ENCODE measurements around the gene CCDC137. TPM values are rescaled to one million over a fixed set of nuclear protein-coding genes. Genes with fewer than 3 reads are reported as not detected.

Gene CCDC137
- total and polyA plus RNA-seq, 2 donors (not counting 1 experiment from before 2014, with no cell fraction given), result 6.9 to 9.8 TPM

DNA sequence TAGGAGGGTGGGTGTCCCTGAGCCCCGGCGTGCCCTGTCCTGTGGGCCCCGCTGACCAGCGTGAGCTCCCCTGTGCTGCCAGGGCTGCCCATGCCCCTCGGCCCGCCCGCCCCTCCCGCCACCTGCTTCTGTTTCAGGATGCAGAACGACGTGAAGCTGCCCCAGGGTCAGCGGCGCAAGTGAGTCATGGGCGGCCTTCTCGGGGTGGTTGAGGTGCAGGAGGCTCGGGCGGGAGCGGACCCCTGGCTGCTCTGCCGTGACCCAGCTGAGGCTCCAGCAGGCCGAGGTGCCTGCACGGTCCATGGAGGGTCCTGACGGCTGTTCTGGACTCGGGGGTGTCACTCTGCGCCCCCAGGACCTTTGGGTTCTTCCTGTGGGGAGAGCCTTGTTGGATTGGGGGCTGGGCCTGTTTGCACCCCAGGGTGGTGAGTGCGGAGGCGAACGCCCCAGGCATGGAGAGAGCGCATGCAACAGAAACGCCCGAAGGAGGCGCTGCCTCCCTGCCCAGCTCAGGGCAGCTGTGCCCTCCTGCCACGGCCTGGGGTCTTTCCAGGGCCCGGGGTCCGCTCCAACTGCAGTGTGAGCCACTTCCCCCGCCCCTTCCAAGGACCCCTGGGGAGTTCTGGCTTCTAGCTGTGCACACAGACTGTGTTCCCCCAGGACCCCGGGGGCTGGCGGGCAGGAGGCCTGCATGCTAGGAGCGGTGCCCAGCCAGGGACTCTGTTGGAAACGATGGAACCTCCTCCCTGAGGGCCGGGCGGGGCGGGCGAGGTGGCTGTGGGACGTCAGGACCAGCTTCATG lies 49.5 kb downstream of the CCDC137 start:
- TF ChIP-seq EZH2 (IDR thresholded peaks at IDR 0.05; ENCODE audit: low read length, missing control alignments), result no peak
- TF ChIP-seq, protein P1, sequence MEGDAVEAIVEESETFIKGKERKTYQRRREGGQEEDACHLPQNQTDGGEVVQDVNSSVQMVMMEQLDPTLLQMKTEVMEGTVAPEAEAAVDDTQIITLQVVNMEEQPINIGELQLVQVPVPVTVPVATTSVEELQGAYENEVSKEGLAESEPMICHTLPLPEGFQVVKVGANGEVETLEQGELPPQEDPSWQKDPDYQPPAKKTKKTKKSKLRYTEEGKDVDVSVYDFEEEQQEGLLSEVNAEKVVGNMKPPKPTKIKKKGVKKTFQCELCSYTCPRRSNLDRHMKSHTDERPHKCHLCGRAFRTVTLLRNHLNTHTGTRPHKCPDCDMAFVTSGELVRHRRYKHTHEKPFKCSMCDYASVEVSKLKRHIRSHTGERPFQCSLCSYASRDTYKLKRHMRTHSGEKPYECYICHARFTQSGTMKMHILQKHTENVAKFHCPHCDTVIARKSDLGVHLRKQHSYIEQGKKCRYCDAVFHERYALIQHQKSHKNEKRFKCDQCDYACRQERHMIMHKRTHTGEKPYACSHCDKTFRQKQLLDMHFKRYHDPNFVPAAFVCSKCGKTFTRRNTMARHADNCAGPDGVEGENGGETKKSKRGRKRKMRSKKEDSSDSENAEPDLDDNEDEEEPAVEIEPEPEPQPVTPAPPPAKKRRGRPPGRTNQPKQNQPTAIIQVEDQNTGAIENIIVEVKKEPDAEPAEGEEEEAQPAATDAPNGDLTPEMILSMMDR (conservative IDR thresholded peaks at IDR 0.05 in 1 of 2, IDR thresholded peaks at IDR 0.05 in 1 of 2; ENCODE audit: low read depth in 1 of 2, low read length in 2 of 2), result no peak
- DNase-seq (ENCODE audit: low read depth in 2 of 2), result no peak
- H3K4me2 ChIP-seq (ENCODE audit: extremely low read depth, insufficient read depth, low read length), result no peak overlapping the region

DNA sequence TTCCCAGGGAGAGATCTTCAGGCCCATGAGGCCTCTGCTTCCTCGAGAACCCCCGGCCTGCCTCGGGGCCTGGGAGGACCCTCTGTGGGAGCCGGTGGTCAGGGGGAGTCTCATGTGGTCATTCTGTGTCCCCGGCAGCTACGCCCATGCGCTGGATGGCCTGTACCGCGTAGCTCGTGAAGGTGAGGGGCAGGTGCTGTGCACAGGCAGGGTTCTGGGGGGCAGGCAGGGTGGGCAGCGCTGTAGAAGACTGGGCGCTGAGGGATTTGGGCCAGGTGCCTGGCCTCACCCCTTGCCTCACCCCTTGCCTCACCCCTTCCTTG lies 50.1 kb downstream of the CCDC137 start:
- Histone ChIP-seq H3K36me3 (ENCODE audit: control insufficient read depth, insufficient read depth, low read length) (peaks cover 3% of the 10 kb centered on the region), H3K4me2 (ENCODE audit: extremely low read depth, insufficient read depth, low read length) (no peak overlapping the region), H2AFZ (ENCODE audit: low read length) (no peak overlapping the region), H3K27ac (ENCODE audit: insufficient read depth, low read length) (no peak overlapping the region), H3K27me3 (ENCODE audit: control insufficient read depth, insufficient read depth, low read length) (no peaks in the 10 kb centered on the region), H3K79me2 (ENCODE audit: control insufficient read depth, insufficient read depth, low read length) (peaks cover 7% of the 10 kb centered on the region), H3K4me3 (replicated peaks in 1 of 4; ENCODE audit: control extremely low read depth in 1 of 4, insufficient read depth in 1 of 4, low read depth in 3 of 4, low read length in 4 of 4) (no peak overlapping the region), H3K4me1 (ENCODE audit: control insufficient read depth, extremely low read depth, insufficient read depth, low read length) (peaks cover 10% of the 10 kb centered on the region), H3K9ac (ENCODE audit: insufficient read depth, low read length) (no peak overlapping the region), H3K9me3 (ENCODE audit: control insufficient read depth, insufficient read depth, low read depth, low read length) (no peaks in the 10 kb centered on the region), H4K20me1 (ENCODE audit: control insufficient read depth, extremely low read depth, insufficient read depth, low read length) (no peaks in the 10 kb centered on the region)
- TF ChIP-seq EZH2 (IDR thresholded peaks at IDR 0.05; ENCODE audit: low read length, missing control alignments), result no peak
- TF ChIP-seq, protein P1 (conservative IDR thresholded peaks at IDR 0.05 in 1 of 2, IDR thresholded peaks at IDR 0.05 in 1 of 2; ENCODE audit: low read depth in 1 of 2, low read length in 2 of 2), result no peak
- no peak for DNase-seq (ENCODE audit: low read depth in 2 of 2)

More for the DNA sequence above, 49.5 kb downstream of the CCDC137 start:
- Histone ChIP-seq H3K4me3 (replicated peaks in 1 of 4; ENCODE audit: control extremely low read depth in 1 of 4, insufficient read depth in 1 of 4, low read depth in 3 of 4, low read length in 4 of 4) (no peak overlapping the region), H2AFZ (ENCODE audit: low read length) (no peak overlapping the region), H3K9ac (ENCODE audit: insufficient read depth, low read length) (no peak overlapping the region), H4K20me1 (ENCODE audit: control insufficient read depth, extremely low read depth, insufficient read depth, low read length) (no peaks in the 10 kb centered on the region), H3K9me3 (ENCODE audit: control insufficient read depth, insufficient read depth, low read depth, low read length) (no peaks in the 10 kb centered on the region), H3K4me1 (ENCODE audit: control insufficient read depth, extremely low read depth, insufficient read depth, low read length) (peaks cover 14% of the 10 kb centered on the region), H3K27ac (ENCODE audit: insufficient read depth, low read length) (no peak overlapping the region), H3K36me3 (ENCODE audit: control insufficient read depth, insufficient read depth, low read length) (peaks cover 3% of the 10 kb centered on the region), H3K79me2 (ENCODE audit: control insufficient read depth, insufficient read depth, low read length) (peaks cover 7% of the 10 kb centered on the region), H3K27me3 (ENCODE audit: control insufficient read depth, insufficient read depth, low read length) (no peaks in the 10 kb centered on the region)

DNA sequence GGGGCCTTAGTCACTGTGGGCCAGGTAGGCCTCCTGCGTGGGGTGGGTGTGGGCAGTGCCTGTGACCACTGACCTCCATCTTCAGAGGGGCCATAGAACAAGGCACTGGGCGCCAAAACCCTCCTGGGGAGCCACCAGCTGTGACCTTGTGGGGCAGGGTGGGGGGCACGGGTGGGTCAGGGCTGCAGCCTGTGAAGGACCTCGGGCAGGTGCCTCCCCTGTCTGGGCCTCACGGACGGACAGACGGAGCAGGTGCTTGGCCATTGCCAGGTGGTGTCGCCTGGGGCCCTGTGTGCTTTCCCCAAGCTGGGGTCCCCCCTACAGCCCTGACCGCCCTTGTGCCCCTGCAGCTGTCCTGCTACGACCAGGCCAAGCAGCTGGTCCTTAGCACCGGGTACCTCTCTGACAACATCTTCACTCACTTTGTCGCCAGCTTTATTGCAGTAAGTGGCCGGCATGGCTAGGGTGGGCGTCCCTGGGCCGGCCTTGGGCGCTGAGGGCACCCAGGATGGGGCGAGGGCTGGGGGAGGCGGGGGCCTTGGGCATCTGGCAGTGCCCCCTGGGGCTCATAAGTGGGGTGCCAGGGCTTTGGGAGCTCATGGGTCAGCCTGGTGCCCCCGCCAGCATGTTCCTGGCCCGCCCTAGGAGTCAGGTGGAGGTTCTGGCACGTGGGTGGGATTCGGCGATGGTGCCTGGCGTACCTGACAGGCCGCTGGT lies 50.7 kb downstream of the CCDC137 start:
- TF ChIP-seq, protein P1 (conservative IDR thresholded peaks at IDR 0.05 in 1 of 2, IDR thresholded peaks at IDR 0.05 in 1 of 2; ENCODE audit: low read depth in 1 of 2, low read length in 2 of 2), result no peak
- no peak for TF ChIP-seq EZH2 (IDR thresholded peaks at IDR 0.05; ENCODE audit: low read length, missing control alignments)

More for the DNA sequence above, 50.7 kb downstream of the CCDC137 start:
- H4K20me1 ChIP-seq (ENCODE audit: control insufficient read depth, extremely low read depth, insufficient read depth, low read length), result no peaks in the 10 kb centered on the region
- no peak overlapping the region for H2AFZ ChIP-seq (ENCODE audit: low read length)
- no peak for DNase-seq (ENCODE audit: low read depth in 2 of 2)
- no peak overlapping the region for H3K9ac ChIP-seq (ENCODE audit: insufficient read depth, low read length)
- H3K9me3 ChIP-seq (ENCODE audit: control insufficient read depth, insufficient read depth, low read depth, low read length), result no peaks in the 10 kb centered on the region
- H3K4me2 ChIP-seq (ENCODE audit: extremely low read depth, insufficient read depth, low read length), result no peak overlapping the region
- H3K4me1 ChIP-seq (ENCODE audit: control insufficient read depth, extremely low read depth, insufficient read depth, low read length), result peaks cover 10% of the 10 kb centered on the region
- no peaks in the 10 kb centered on the region for H3K27me3 ChIP-seq (ENCODE audit: control insufficient read depth, insufficient read depth, low read length)
- H3K4me3 ChIP-seq (replicated peaks in 1 of 4; ENCODE audit: control extremely low read depth in 1 of 4, insufficient read depth in 1 of 4, low read depth in 3 of 4, low read length in 4 of 4), result no peak overlapping the region
- H3K36me3 ChIP-seq (ENCODE audit: control insufficient read depth, insufficient read depth, low read length), result peaks cover 3% of the 10 kb centered on the region
- no peak overlapping the region for H3K27ac ChIP-seq (ENCODE audit: insufficient read depth, low read length)
- peaks cover 7% of the 10 kb centered on the region for H3K79me2 ChIP-seq (ENCODE audit: control insufficient read depth, insufficient read depth, low read length)
